Right lobe of liver (tissue), 6 donors: Measurements from ENCODE around the gene FGF2. TPM values are rescaled to one million over a fixed set of nuclear protein-coding genes. Genes with fewer than 3 reads are reported as not detected.

Source experiments
- ATAC-seq, 4 donors: fragments of 200-7000 bp; cut with Tn5 transposase; one replicate each; pipeline ENCODE4 v1.9.1; 2020; ENCODE audit warnings: mild to moderate bottlenecking in 4 of 4, moderate library complexity in 4 of 4
- DNase-seq, 3 donors: peaks; one replicate each; pipeline ENCODE4 v3.0.0-alpha.2; 2020
- H3K27ac ChIP-seq, 3 donors: fragments of 200-600 bp; one replicate each; pipeline ENCODE4 v1.8.0; 2022
- H3K27me3 ChIP-seq, 2 donors: fragments of 200-600 bp; one replicate each; pipeline ENCODE4 v1.8.0; 2022
- H3K36me3 ChIP-seq, 4 donors: fragments of 200-600 bp; sonication (generic) in 1 of 4; one replicate each; pipeline versions ENCODE4 v1.5.1 to v1.8.0; 2017 to 2022; ENCODE audit warnings: control low read depth in 1 of 4
- H3K4me1 ChIP-seq, 4 donors: fragments of 200-600 bp; sonication (generic) in 1 of 4; one replicate each; pipeline versions ENCODE4 v1.5.1 to v1.8.0; 2017 to 2022; ENCODE audit warnings: control low read depth in 1 of 4
- H3K4me3 ChIP-seq, 3 donors: fragments of 200-600 bp; one replicate each; pipeline ENCODE4 v1.8.0; 2022
- H3K9me3 ChIP-seq, 4 donors: fragments of 200-600 bp; sonication (generic) in 1 of 4; one replicate each; pipeline versions ENCODE4 v1.5.1 to v1.8.0; 2017 to 2022; ENCODE audit warnings: control low read depth in 1 of 4
- CTCF ChIP-seq, 4 donors: fragments of 200-600 bp in 3 of 4; fragments of 450-650 bp in 1 of 4; IDR thresholded peaks; one replicate each; pipeline versions ENCODE4 v1.5.1 to v1.8.0; 2016 to 2022; ENCODE audit warnings: antibody characterized with exemption in 4 of 4, mild to moderate bottlenecking in 2 of 4
- POLR2A ChIP-seq: fragments of 450-650 bp; IDR thresholded peaks from one replicate; pipeline ENCODE4 v1.6.1; 2017; ENCODE audit warnings: antibody characterized with exemption, mild to moderate bottlenecking
- WGBS: methylation state at CpG from one replicate; pipeline ENCODE4 v1.1.6; 2018; ENCODE audit warnings: low coverage, low lambda C conversion rate; ENCODE audit not compliant: insufficient coverage; ENCODE audit errors: missing lambda C conversion rate; 5-methylcytosine and 5-hydroxymethylcytosine counted together
- intact Hi-C, 2 donors: fragments of 100-400 bp; cut with DNase I; formaldehyde crosslinking; loops; one replicate each; pipeline versions ENCODE4 v1.11.2 to v1.14.1; 2022
- total RNA-seq, 6 experiments: library from RNA; depleted of rRNA in 2 of 6; stranded (reverse); fragments of >200 nt in 2 of 6; fragmentation: NEBNext Ultra II Directional in 3 of 6; extraction: Animal tissue kit (Norgen Biotek cat#: 25700) in 3 of 6; gene quantifications; one replicate each; pipeline versions ENCODE4 v1.1.0 to v1.2.4, GENCODE V29; 2016 to 2023
- donor health status: DM: no; HTN: yes; CAD: no.
- donor health status: DM: no; HTN: no; CAD: no.
- donor health status: DM: no; HTN: no; CAD: no.
- donor health status: DM: no; HTN: yes; CAD: no.
- donor health status: DM: no; HTN: yes; CAD: no.

Gene FGF2
- total RNA-seq, 6 experiments from 2014 or later: 0.88 to 1.6 (median 1.1) TPM

GRCh38 chr4:122917731-122918130, 91.1 kb downstream of the FGF2 start:
- 89% methylated on average over 5 of the region's 5 CpGs for WGBS
- Histone ChIP-seq H3K4me1 (peaks cover 0 to 16% (median 0%) of the 10 kb centered on the region in 4 donors), H3K27ac (no peak overlapping the region), H3K27me3 (no peaks in the 10 kb centered on the region), H3K4me3 (no peak overlapping the region), H3K9me3 (no peaks in the 10 kb centered on the region), H3K36me3 (peaks cover 0 to 7% (median 0%) of the 10 kb centered on the region in 4 donors)
- intact Hi-C loops: no loop called here
- no peak for DNase-seq
- no peak for ATAC-seq
- TF ChIP-seq CTCF (IDR thresholded peaks at IDR 0.05) (no peak), POLR2A (no peak)

- no peaks in the 10 kb centered on the region for H3K27me3 ChIP-seq
- intact Hi-C loops: loop anchor here in 1 of 2 donors (10.0 kb wide), 1 partner anchor 166 kb away; no protein-coding TSS in a partner anchor
- WGBS: 36% methylated on average over 5 of the region's 5 CpGs
Observed at GRCh38 chr4:122920473-122920872, 93.8 kb downstream of the FGF2 start.

GRCh38 chr4:122921300-122921699, 94.7 kb downstream of the FGF2 start:
- Histone ChIP-seq H3K4me3 (peak overlapping the region in 2 of 3 donors; percentile 85 to 92), H3K27me3 (no peaks in the 10 kb centered on the region), H3K9me3 (no peaks in the 10 kb centered on the region), H3K4me1 (peaks cover 0 to 21% (median 4%) of the 10 kb centered on the region in 4 donors), H3K36me3 (no peaks in the 10 kb centered on the region), H3K27ac (peak overlapping the region; percentile 62 to 70 (median 67))
- no peak for ATAC-seq
- TF ChIP-seq POLR2A (no peak), CTCF (IDR thresholded peaks at IDR 0.05) (no peak)
- no peak for DNase-seq
- intact Hi-C loops: loop anchor here in 1 of 2 donors (10.0 kb wide), 1 partner anchor 166 kb away; no protein-coding TSS in a partner anchor
- 76% methylated on average over 3 of the region's 5 CpGs for WGBS

More at GRCh38 chr4:122920473-122920872, 93.8 kb downstream of the FGF2 start:
- no peaks in the 10 kb centered on the region for H3K9me3 ChIP-seq
- H3K4me1 ChIP-seq: peaks cover 0 to 21% (median 4%) of the 10 kb centered on the region in 4 donors
- H3K36me3 ChIP-seq: peaks cover 0 to 6% (median 0%) of the 10 kb centered on the region in 4 donors
- peak overlapping the region in 1 of 3 donors; percentile 85 for H3K4me3 ChIP-seq
- peak overlapping the region in 1 of 3 donors; percentile 70 for H3K27ac ChIP-seq
- DNase-seq (no peak), ATAC-seq (no peak)
- TF ChIP-seq POLR2A (no peak), CTCF (IDR thresholded peaks at IDR 0.05) (no peak)

- H3K27me3 ChIP-seq: no peaks in the 10 kb centered on the region
- DNase-seq: peak; percentile 55 to 83 (median 78)
- H3K27ac ChIP-seq: peak within 1 kb of the TSS; percentile 62 to 70 (median 67)
- intact Hi-C loops: loop anchor here in 1 of 2 donors (10.0 kb wide), 1 partner anchor 167 kb away; no protein-coding TSS in a partner anchor
- peak within 1 kb of the TSS; percentile 85 to 92 (median 87) for H3K4me3 ChIP-seq
- 0% methylated on average over 29 of the region's 63 CpGs for WGBS
- peaks cover 0 to 21% (median 4%) of the 10 kb centered on the region in 4 donors for H3K4me1 ChIP-seq
- peak; percentile 85 to 95 (median 89) for ATAC-seq
- no peaks in the 10 kb centered on the region for H3K36me3 ChIP-seq
- TF ChIP-seq POLR2A: peak; percentile 18
- TF ChIP-seq CTCF (IDR thresholded peaks at IDR 0.05): no peak
- H3K9me3 ChIP-seq: no peaks in the 10 kb centered on the region
Observed at GRCh38 chr4:122921971-122922876, 95.6 kb downstream of the FGF2 start, which contains the start of gene NUDT6. TSS of gene NUDT6 (minus strand) at chr4:122922597. CDS start at chr4:122922572, 25 bp downstream.
